ENCODE results near the gene PCDH1. TPM values are rescaled to one million over a fixed set of nuclear protein-coding genes. Genes with fewer than 3 reads are reported as not detected.

Gene PCDH1
- total and polyA plus RNA-seq, 2 donors (not counting 3 experiments of a cell fraction or from before 2014, with no cell fraction given): 113 to 136 TPM

- FAIRE-seq (no peak), DNase-seq (ENCODE audit: low read depth, low spot score) (no peak)
- BruUV-seq (replicated peaks): no TSS peak
- Histone ChIP-seq H3K79me2 (ENCODE audit: control insufficient read depth, insufficient read depth, low read length) (no peaks in the 10 kb centered on the region), H3K4me3 (replicated peaks in 1 of 3; ENCODE audit: insufficient read depth in 1 of 3, low read depth in 1 of 3, low read length in 3 of 3) (no peak overlapping the region), H3K36me3 (ENCODE audit: control insufficient read depth in 2 of 2, extremely low read depth in 1 of 2, insufficient read depth in 2 of 2, low read length in 2 of 2) (peaks cover 0 to 20% of the 10 kb centered on the region in 2 experiments), H3K9me3 (replicated peaks; ENCODE audit: control insufficient read depth, insufficient read depth, low read length) (no peaks in the 10 kb centered on the region), H3K4me1 (ENCODE audit: control insufficient read depth, extremely low read depth, insufficient read depth, low read length) (peaks cover 33% of the 10 kb centered on the region), H3K4me2 (ENCODE audit: insufficient read depth, low read length) (no peak overlapping the region), H3K9ac (replicated peaks; ENCODE audit: extremely low read depth, insufficient read depth, low read length) (no peak overlapping the region), H2AFZ (ENCODE audit: low read depth, low read length) (no peak overlapping the region), H3K27me3 (ENCODE audit: control insufficient read depth in 2 of 2, insufficient read depth in 2 of 2, low read length in 2 of 2) (no peaks in the 10 kb centered on the region), H3K27ac (ENCODE audit: insufficient read depth, low read depth, low read length) (no peak overlapping the region), H4K20me1 (replicated peaks; ENCODE audit: control insufficient read depth, extremely low read depth, insufficient read depth, low read length) (no peaks in the 10 kb centered on the region), H3K9me1 (replicated peaks; ENCODE audit: control insufficient read depth, extremely low read depth, insufficient read depth, low read length) (no peaks in the 10 kb centered on the region)
- TF ChIP-seq POLR2A (IDR thresholded peaks at IDR 0.05; ENCODE audit: low read depth, low read length) (no peak), FOS (IDR thresholded peaks at IDR 0.05; ENCODE audit: borderline replicate concordance, insufficient read depth, low read length) (no peak), POLR2AphosphoS5 (IDR thresholded peaks at IDR 0.05; ENCODE audit: insufficient read depth, low read depth, low read length) (no peak), EZH2 (IDR thresholded peaks at IDR 0.05; ENCODE audit: borderline replicate concordance, low read depth, low read length, severe bottlenecking) (no peak), MAX (IDR thresholded peaks at IDR 0.05; ENCODE audit: insufficient read depth, insufficient read length) (no peak), CTCF (IDR thresholded peaks at IDR 0.05; ENCODE audit: extremely low read depth in 1 of 2, insufficient read depth in 1 of 2, low read depth in 1 of 2, low read length in 2 of 2) (no peak), MYC (IDR thresholded peaks at IDR 0.05; ENCODE audit: low read depth, low read length) (no peak)
- ChIA-PET POLR2A (no interaction called here), CTCF (no interaction called here)
- dilution Hi-C loops (cut with MboI; ENCODE audit: extremely low pct_ligation_motif_present, low sequenced_read_pairs): no loop called here
- intact Hi-C loops (cut with micrococcal nuclease): no loop called here
These were observed 25.8 kb downstream of the PCDH1 start for GRCh38 chr5:141852448-141852847.
